SK-N-SH (cell line): ENCODE results near the gene KIRREL1. TPM values are rescaled to one million over a fixed set of nuclear protein-coding genes. Genes with fewer than 3 reads are reported as not detected.

Source experiments
- CTCF ChIA-PET: fragments of 300-600, 350-600 bp; formaldehyde crosslinking; extraction: SDS; loops from one replicate; lab custom pipeline; 2021; lab: Yijun Ruan, JAX
- POLR2A ChIA-PET: fragments of 350-600 bp; sonication (Branson Sonifier 250); formaldehyde crosslinking; extraction: SDS; loops from one replicate; lab custom pipeline; 2020; ENCODE audit warnings: antibody characterized with exemption, inconsistent platforms; lab: Yijun Ruan, JAX
- DNase-seq: peaks from one replicate; pipeline ENCODE4 v3.0.0; 2012
- H2AFZ ChIP-seq: fragments of 200-600 bp; sonication (generic); 2 replicates; pipeline ENCODE4 v1.8.1; 2016; ENCODE audit warnings: antibody characterized with exemption, mild to moderate bottlenecking, low read depth
- H3F3A ChIP-seq: fragments of 200-600 bp; sonication (generic); replicated peaks from 2 replicates; pipeline ENCODE3; 2016; ENCODE audit warnings: antibody characterized with exemption, mild to moderate bottlenecking; ENCODE audit not compliant: insufficient read depth
- H3K27ac ChIP-seq, 2 experiments: fragments of 200-500 bp in 1 of 2; fragments of 200-600 bp in 1 of 2; sonication (Bioruptor generic) in 1 of 2; sonication (generic), shearing (Covaris generic) in 1 of 2; 2 replicates each; pipeline versions ENCODE4 v1.5.1 to v1.6.1; 2014 to 2016; ENCODE audit warnings: low read depth in 2 of 2, inconsistent platforms in 1 of 2, low read length in 1 of 2, mild to moderate bottlenecking in 1 of 2, mixed read lengths in 1 of 2
- H3K27me3 ChIP-seq: fragments of 200-600 bp; sonication (generic), shearing (Covaris generic); 2 replicates; pipeline ENCODE4 v1.6.1; 2016; ENCODE audit warnings: mixed run types; ENCODE audit not compliant: insufficient read depth
- H3K36me3 ChIP-seq, 2 experiments: fragments of 200-500 bp in 1 of 2; fragments of 200-600 bp in 1 of 2; sonication (Bioruptor generic) in 1 of 2; sonication (generic) in 1 of 2; replicated peaks in 1 of 2; 2 replicates each; pipeline versions ENCODE3 to v1.5.1; 2014 to 2016; ENCODE audit warnings: low read length in 1 of 2, mild to moderate bottlenecking in 1 of 2; ENCODE audit not compliant: insufficient read depth in 2 of 2, control insufficient read depth in 1 of 2
- H3K4me1 ChIP-seq, 2 experiments: fragments of 200-500 bp in 1 of 2; fragments of 200-600 bp in 1 of 2; sonication (Bioruptor generic) in 1 of 2; sonication (generic), shearing (Covaris generic) in 1 of 2; 2 replicates each; pipeline versions ENCODE4 v1.5.1 to v1.6.1; 2014 to 2016; ENCODE audit warnings: low read depth in 1 of 2, low read length in 1 of 2, mixed run types in 1 of 2; ENCODE audit not compliant: insufficient read depth in 2 of 2, control insufficient read depth in 1 of 2
- H3K4me2 ChIP-seq: fragments of 200-600 bp; sonication (generic), shearing (Covaris generic); 2 replicates; pipeline ENCODE4 v1.6.1; 2017; ENCODE audit warnings: mixed run types
- H3K4me3 ChIP-seq, 2 experiments: fragments of 200-500 bp in 1 of 2; fragments of 200-600 bp in 1 of 2; sonication (Bioruptor generic) in 1 of 2; sonication (generic), shearing (Covaris generic) in 1 of 2; 2 replicates each; pipeline versions ENCODE4 v1.5.1 to v1.8.1; 2014 to 2016; ENCODE audit warnings: low read depth in 2 of 2, inconsistent platforms in 1 of 2, low read length in 1 of 2, mild to moderate bottlenecking in 1 of 2, mixed read lengths in 1 of 2, moderate library complexity in 1 of 2
- H3K79me2 ChIP-seq: fragments of 200-600 bp; sonication (generic); 2 replicates; pipeline ENCODE4 v1.8.1; 2017; ENCODE audit warnings: mild to moderate bottlenecking; ENCODE audit not compliant: insufficient read depth
- H3K9ac ChIP-seq: fragments of 200-600 bp; sonication (generic); 2 replicates; pipeline ENCODE4 v1.6.1; 2017; ENCODE audit warnings: mixed run types
- H3K9me2 ChIP-seq: fragments of 200-600 bp; sonication (generic); 2 replicates; pipeline ENCODE4 v1.6.1; 2017; ENCODE audit warnings: mixed run types
- H3K9me3 ChIP-seq: fragments of 200-600 bp; sonication (generic); 2 replicates; pipeline ENCODE4 v1.6.1; 2017; ENCODE audit warnings: mixed run types, mild to moderate bottlenecking, moderate library complexity
- H4K20me1 ChIP-seq: fragments of 200-600 bp; sonication (generic); 2 replicates; pipeline ENCODE4 v1.6.1; 2017; ENCODE audit warnings: mild to moderate bottlenecking, mixed run types; ENCODE audit not compliant: insufficient read depth
- ELF1 ChIP-seq: IDR thresholded peaks from 2 replicates; pipeline ENCODE4 v1.4.0; 2012
- FOSL2 ChIP-seq: IDR thresholded peaks from 2 replicates; pipeline ENCODE4 v1.4.0; 2012; ENCODE audit warnings: low read depth, mild to moderate bottlenecking, moderate library complexity, borderline replicate concordance
- FOXM1 ChIP-seq: IDR thresholded peaks from 2 replicates; pipeline ENCODE4 v1.4.0; 2012; ENCODE audit warnings: low read depth, mild to moderate bottlenecking
- GATA2 ChIP-seq: sonication (generic); formaldehyde crosslinking; IDR thresholded peaks from 2 replicates; pipeline ENCODE4 v1.5.0; 2020; ENCODE audit warnings: mild to moderate bottlenecking, missing genetic modification reagents
- POLR2AphosphoS5 ChIP-seq: IDR thresholded peaks from 2 replicates; pipeline ENCODE4 v1.6.1; 2012; ENCODE audit warnings: low read depth, low read length
- RCOR1 ChIP-seq: fragments of 150-350 bp; IDR thresholded peaks from 2 replicates; pipeline ENCODE4 v1.6.1; 2017; ENCODE audit warnings: antibody characterized with exemption, low read length
- SMC3 ChIP-seq: IDR thresholded peaks from 2 replicates; pipeline ENCODE4 v1.6.1; 2012; ENCODE audit warnings: low read depth, low read length, improper control_type of control experiment
- TEAD4 ChIP-seq: IDR thresholded peaks from 2 replicates; pipeline ENCODE4 v1.4.0; 2012; ENCODE audit warnings: mild to moderate bottlenecking, borderline replicate concordance; ENCODE audit not compliant: insufficient read depth
- YY1 ChIP-seq: IDR thresholded peaks from 2 replicates; pipeline ENCODE4 v1.4.0; 2012; ENCODE audit warnings: low read depth, mild to moderate bottlenecking
- ZBTB33 ChIP-seq: IDR thresholded peaks from 2 replicates; pipeline ENCODE4 v1.4.0; 2012; ENCODE audit warnings: low read depth, borderline replicate concordance
- WGBS: methylation state at CpG from one replicate; pipeline ENCODE4 v1.1.6; 2017; ENCODE audit warnings: low lambda C conversion rate; 5-methylcytosine and 5-hydroxymethylcytosine counted together
- polyA plus RNA-seq, 3 experiments: library from polyadenylated mRNA; depleted of rRNA; stranded (reverse); fragments of >200 nt; gene quantifications; 2 replicates each; pipeline ENCODE4 v1.2.3, GENCODE V29; 2012
- TF ChIP-seq, protein P1 (sequence below): IDR thresholded peaks from 2 replicates; pipeline ENCODE4 v1.6.1; 2012; ENCODE audit warnings: mild to moderate bottlenecking, low read depth, low read length, moderate library complexity
- TF ChIP-seq, protein P2 (sequence below): IDR thresholded peaks from 2 replicates; pipeline ENCODE4 v1.4.0; 2012; ENCODE audit warnings: low read depth, borderline replicate concordance
- TF ChIP-seq, protein P3 (sequence below): IDR thresholded peaks from 2 replicates; pipeline ENCODE4 v1.4.0; 2012; ENCODE audit warnings: low read depth

The KIRREL1 gene
- polyA plus RNA-seq, 1 of the 3 experiments (the other 2 are of a cell fraction): 47.8 TPM

- Histone ChIP-seq H3K4me2 (no peak overlapping the region), H4K20me1 (no peaks in the 10 kb centered on the region; the same call in 1 of the 2 replicates), H3K27me3 (no peaks in the 10 kb centered on the region), H3K4me1 (peaks cover 0 to 13% of the 10 kb centered on the region in 2 experiments; a peak in 1 of 4 replicates), H3K9ac (no peak overlapping the region), H2AFZ (no peak overlapping the region), H3K36me3 (peaks cover 12 to 29% of the 10 kb centered on the region in 2 experiments), H3K9me3 (no peaks in the 10 kb centered on the region), H3K4me3 (no peak overlapping the region), H3K27ac (no peak overlapping the region), H3F3A (peaks cover 10% of the 10 kb centered on the region), H3K79me2 (no peaks in the 10 kb centered on the region), H3K9me2 (no peaks in the 10 kb centered on the region)
- POLR2A ChIA-PET: no interaction called here
- TF ChIP-seq TEAD4 (no peak), ELF1 (no peak), ZBTB33 (no peak), SMC3 (no peak), POLR2AphosphoS5 (no peak; the same call in 1 of the 2 replicates), GATA2 (no peak), YY1 (no peak), RCOR1 (no peak), FOSL2 (no peak), FOXM1 (no peak)
- TF ChIP-seq, protein P1, sequence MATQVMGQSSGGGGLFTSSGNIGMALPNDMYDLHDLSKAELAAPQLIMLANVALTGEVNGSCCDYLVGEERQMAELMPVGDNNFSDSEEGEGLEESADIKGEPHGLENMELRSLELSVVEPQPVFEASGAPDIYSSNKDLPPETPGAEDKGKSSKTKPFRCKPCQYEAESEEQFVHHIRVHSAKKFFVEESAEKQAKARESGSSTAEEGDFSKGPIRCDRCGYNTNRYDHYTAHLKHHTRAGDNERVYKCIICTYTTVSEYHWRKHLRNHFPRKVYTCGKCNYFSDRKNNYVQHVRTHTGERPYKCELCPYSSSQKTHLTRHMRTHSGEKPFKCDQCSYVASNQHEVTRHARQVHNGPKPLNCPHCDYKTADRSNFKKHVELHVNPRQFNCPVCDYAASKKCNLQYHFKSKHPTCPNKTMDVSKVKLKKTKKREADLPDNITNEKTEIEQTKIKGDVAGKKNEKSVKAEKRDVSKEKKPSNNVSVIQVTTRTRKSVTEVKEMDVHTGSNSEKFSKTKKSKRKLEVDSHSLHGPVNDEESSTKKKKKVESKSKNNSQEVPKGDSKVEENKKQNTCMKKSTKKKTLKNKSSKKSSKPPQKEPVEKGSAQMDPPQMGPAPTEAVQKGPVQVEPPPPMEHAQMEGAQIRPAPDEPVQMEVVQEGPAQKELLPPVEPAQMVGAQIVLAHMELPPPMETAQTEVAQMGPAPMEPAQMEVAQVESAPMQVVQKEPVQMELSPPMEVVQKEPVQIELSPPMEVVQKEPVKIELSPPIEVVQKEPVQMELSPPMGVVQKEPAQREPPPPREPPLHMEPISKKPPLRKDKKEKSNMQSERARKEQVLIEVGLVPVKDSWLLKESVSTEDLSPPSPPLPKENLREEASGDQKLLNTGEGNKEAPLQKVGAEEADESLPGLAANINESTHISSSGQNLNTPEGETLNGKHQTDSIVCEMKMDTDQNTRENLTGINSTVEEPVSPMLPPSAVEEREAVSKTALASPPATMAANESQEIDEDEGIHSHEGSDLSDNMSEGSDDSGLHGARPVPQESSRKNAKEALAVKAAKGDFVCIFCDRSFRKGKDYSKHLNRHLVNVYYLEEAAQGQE: no peak
- TF ChIP-seq, protein P2, sequence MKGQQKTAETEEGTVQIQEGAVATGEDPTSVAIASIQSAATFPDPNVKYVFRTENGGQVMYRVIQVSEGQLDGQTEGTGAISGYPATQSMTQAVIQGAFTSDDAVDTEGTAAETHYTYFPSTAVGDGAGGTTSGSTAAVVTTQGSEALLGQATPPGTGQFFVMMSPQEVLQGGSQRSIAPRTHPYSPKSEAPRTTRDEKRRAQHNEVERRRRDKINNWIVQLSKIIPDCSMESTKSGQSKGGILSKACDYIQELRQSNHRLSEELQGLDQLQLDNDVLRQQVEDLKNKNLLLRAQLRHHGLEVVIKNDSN: no peak
- TF ChIP-seq, protein P3, sequence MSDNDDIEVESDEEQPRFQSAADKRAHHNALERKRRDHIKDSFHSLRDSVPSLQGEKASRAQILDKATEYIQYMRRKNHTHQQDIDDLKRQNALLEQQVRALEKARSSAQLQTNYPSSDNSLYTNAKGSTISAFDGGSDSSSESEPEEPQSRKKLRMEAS: no peak
- no peak for DNase-seq
- 47% methylated on average over 2 of the region's 2 CpGs for WGBS
- CTCF ChIA-PET: no interaction called here
These were observed 107.1 kb downstream of the KIRREL1 start for GRCh38 chr1:158100498-158100897.
